ENCODE results near the gene KCNJ6.

The KCNJ6 gene

DNA sequence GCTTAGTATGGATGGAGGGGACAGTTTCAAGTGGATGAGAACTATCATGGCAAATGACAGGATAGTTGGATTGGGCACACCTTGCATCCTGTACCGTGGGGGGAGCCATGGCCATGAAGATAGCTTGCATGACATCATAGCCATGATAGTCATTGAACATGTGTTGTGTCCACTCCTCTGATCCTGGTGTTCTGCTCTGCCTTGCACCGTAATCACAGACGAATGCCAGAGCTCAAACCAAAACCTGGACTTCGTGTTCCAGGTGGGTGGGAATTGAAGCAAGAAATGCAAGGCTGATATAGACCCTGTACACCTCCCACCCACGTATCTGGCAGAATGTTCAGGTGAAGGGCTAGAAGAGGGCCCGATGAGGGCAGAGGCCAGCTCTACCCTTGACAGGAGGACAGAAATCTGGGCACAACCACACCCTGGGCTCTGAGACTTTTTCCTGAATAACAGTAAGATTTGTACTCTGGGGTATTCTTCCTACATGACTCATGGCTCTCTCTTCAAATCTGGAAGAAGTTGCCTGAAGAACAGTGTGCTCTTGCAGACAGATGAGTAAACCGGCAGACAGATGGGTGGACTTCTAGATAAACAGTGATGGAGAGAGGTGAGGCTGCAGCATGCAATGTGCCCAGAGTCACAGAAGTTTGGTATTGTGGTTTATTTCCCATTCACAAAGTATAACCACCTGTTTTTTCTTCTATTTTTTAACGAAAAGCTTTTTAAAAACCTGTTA, 45.0 kb downstream of the KCNJ6 start:
- no peak overlapping the region for H3K4me2 ChIP-seq (ENCODE audit: low read length)
- no peak overlapping the region for H3K27ac ChIP-seq (ENCODE audit: low read length)
- H3K9me3 ChIP-seq (ENCODE audit: insufficient read depth, low read length), result no peaks in the 10 kb centered on the region
- no peaks in the 10 kb centered on the region for H3K79me2 ChIP-seq (ENCODE audit: low read length)
- H3K27me3 ChIP-seq (ENCODE audit: low read depth, low read length), result no peaks in the 10 kb centered on the region
- no peak overlapping the region for H2AFZ ChIP-seq (ENCODE audit: low read depth, low read length)
- TF ChIP-seq CTCF (IDR thresholded peaks at IDR 0.05; ENCODE audit: low read depth, low read length), result no peak
- H4K20me1 ChIP-seq (ENCODE audit: insufficient read depth, low read length), result no peaks in the 10 kb centered on the region
- H3K9ac ChIP-seq (ENCODE audit: low read length), result no peak overlapping the region
- no peak overlapping the region for H3K4me3 ChIP-seq (ENCODE audit: low read length)
- no peaks in the 10 kb centered on the region for H3K4me1 ChIP-seq (ENCODE audit: low read length)
- no peaks in the 10 kb centered on the region for H3K36me3 ChIP-seq (replicated peaks; ENCODE audit: low read depth, low read length)

DNA sequence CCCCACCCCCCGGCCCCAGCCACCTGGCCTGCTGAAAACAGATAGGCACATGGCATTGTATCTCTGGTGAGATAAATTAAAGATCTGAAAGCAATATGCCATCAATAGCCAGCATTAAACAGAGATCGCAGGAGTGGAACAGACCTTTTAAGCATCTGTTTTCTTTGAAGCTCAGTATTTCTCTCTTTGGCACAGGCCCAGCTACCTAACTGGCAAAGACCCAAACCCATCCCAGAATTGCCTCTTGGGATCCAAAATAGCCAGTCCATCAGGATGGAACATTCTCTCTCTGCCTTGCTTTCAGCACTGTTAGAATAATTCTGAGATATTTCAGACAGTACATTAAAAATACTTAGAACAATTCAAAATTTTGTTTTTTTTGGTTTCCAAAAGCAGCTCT, 46.0 kb downstream of the KCNJ6 start:
- no peaks in the 10 kb centered on the region for H3K9me3 ChIP-seq (ENCODE audit: insufficient read depth, low read length)
- H3K27me3 ChIP-seq (ENCODE audit: low read depth, low read length), result no peaks in the 10 kb centered on the region
- no peak overlapping the region for H3K4me3 ChIP-seq (ENCODE audit: low read length)
- TF ChIP-seq CTCF (IDR thresholded peaks at IDR 0.05; ENCODE audit: low read depth, low read length) (no peak), EZH2phosphoT487 (IDR thresholded peaks at IDR 0.05; ENCODE audit: low read depth) (no peak)
- H3K9ac ChIP-seq (ENCODE audit: low read length), result no peak overlapping the region
- no peaks in the 10 kb centered on the region for H3K36me3 ChIP-seq (replicated peaks; ENCODE audit: low read depth, low read length)
- H4K20me1 ChIP-seq (ENCODE audit: insufficient read depth, low read length), result no peaks in the 10 kb centered on the region
- H2AFZ ChIP-seq (ENCODE audit: low read depth, low read length), result no peak overlapping the region
- no peaks in the 10 kb centered on the region for H3K79me2 ChIP-seq (ENCODE audit: low read length)
- no peak overlapping the region for H3K27ac ChIP-seq (ENCODE audit: low read length)
- no peak overlapping the region for H3K4me2 ChIP-seq (ENCODE audit: low read length)
- H3K4me1 ChIP-seq (ENCODE audit: low read length), result no peaks in the 10 kb centered on the region

DNA sequence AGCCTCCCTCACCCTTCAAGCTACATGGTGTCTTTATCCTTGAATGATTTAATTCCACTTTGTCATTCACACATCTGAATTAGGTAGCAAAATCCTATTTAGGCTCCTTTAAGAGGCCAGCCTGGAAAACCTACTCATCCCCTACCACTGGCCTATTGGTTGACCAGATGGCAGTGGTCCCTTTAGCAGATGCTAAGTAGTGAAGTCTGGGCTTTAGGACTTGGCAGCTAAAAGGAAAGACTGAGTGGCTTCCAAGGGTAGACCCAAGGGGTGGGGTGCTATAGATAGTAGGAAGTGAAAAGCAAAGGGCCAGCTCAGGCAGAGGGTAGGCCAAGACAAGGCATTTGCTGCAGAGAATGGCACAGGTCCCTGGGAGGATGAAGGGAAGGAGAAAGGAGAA, 46.6 kb downstream of the KCNJ6 start:
- Histone ChIP-seq H3K79me2 (ENCODE audit: low read length) (no peaks in the 10 kb centered on the region), H3K27me3 (ENCODE audit: low read depth, low read length) (no peaks in the 10 kb centered on the region), H2AFZ (ENCODE audit: low read depth, low read length) (no peak overlapping the region), H3K9me3 (ENCODE audit: insufficient read depth, low read length) (no peaks in the 10 kb centered on the region), H3K27ac (ENCODE audit: low read length) (no peak overlapping the region), H4K20me1 (ENCODE audit: insufficient read depth, low read length) (no peaks in the 10 kb centered on the region), H3K4me2 (ENCODE audit: low read length) (no peak overlapping the region), H3K9ac (ENCODE audit: low read length) (no peak overlapping the region), H3K4me1 (ENCODE audit: low read length) (no peaks in the 10 kb centered on the region), H3K4me3 (ENCODE audit: low read length) (no peak overlapping the region), H3K36me3 (replicated peaks; ENCODE audit: low read depth, low read length) (no peaks in the 10 kb centered on the region)
- TF ChIP-seq CTCF (IDR thresholded peaks at IDR 0.05; ENCODE audit: low read depth, low read length) (no peak), EZH2phosphoT487 (IDR thresholded peaks at IDR 0.05; ENCODE audit: low read depth) (no peak)

DNA sequence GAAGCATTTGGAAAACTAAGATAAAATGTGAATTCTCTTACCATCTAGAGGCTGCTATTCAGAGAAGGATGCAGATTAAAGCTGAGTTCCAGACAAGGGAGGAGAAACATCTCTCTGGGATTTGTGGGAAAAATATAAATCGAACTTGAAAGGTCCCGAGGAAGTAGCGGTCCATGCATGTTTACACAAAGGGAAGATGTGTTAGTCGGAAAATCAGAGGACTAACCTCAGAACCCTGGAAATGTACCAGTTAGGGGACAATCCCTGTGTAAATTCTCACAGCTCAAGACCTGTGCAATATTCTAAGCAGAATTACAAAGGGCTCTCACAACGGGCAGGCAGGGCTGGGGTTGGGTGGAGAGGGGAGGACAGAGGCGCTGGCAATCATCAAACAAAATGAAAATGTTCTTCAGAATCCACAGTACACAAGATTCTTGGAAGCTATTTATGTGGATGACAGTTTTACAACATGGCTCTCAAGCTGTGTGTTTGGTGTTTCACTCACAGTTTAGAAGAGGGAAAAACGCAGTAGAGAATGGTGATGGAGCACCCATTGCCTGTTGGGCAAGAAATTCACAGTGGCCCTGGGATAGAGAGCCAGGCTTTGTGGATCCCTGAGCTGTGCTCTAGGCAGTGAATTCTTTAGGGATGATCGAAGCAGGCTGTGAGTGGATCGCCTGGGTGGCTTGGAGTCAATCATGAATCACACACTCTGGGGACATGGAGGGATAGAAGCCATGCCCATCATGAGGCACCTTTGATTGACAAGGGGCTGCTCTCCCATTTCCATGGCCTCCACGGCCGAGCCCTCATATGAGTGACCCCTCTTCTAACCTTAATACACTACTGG, 47.6 kb downstream of the KCNJ6 start:
- TF ChIP-seq CTCF (IDR thresholded peaks at IDR 0.05; ENCODE audit: low read depth, low read length) (no peak), EZH2phosphoT487 (IDR thresholded peaks at IDR 0.05; ENCODE audit: low read depth) (no peak)
- no peak overlapping the region for H3K27ac ChIP-seq (ENCODE audit: low read length)
- no peak overlapping the region for H3K4me3 ChIP-seq (ENCODE audit: low read length)
- no peaks in the 10 kb centered on the region for H3K27me3 ChIP-seq (ENCODE audit: low read depth, low read length)
- no peaks in the 10 kb centered on the region for H3K79me2 ChIP-seq (ENCODE audit: low read length)
- no peaks in the 10 kb centered on the region for H3K9me3 ChIP-seq (ENCODE audit: insufficient read depth, low read length)
- H3K36me3 ChIP-seq (replicated peaks; ENCODE audit: low read depth, low read length), result no peaks in the 10 kb centered on the region
- H2AFZ ChIP-seq (ENCODE audit: low read depth, low read length), result no peak overlapping the region
- H3K4me2 ChIP-seq (ENCODE audit: low read length), result no peak overlapping the region
- no peaks in the 10 kb centered on the region for H3K4me1 ChIP-seq (ENCODE audit: low read length)
- no peak overlapping the region for H3K9ac ChIP-seq (ENCODE audit: low read length)
- H4K20me1 ChIP-seq (ENCODE audit: insufficient read depth, low read length), result no peaks in the 10 kb centered on the region
